BLaER1 (cell line): ENCODE results near the gene SLC5A12.
A peak's percentile ranks its signal among the peaks of the same experiment; 100 is the strongest.

Experiments
- H3K27ac ChIP-seq: shearing (Covaris generic); formaldehyde crosslinking; 2 replicates; pipeline ENCODE4 v1.8.1; 2022
- H3K27me3 ChIP-seq: shearing (Covaris generic); formaldehyde crosslinking; 2 replicates; pipeline ENCODE4 v1.8.1; 2022
- H3K36me3 ChIP-seq: shearing (Covaris generic); formaldehyde crosslinking; 2 replicates; pipeline ENCODE4 v1.8.1; 2022
- H3K4me1 ChIP-seq: shearing (Covaris generic); formaldehyde crosslinking; 2 replicates; pipeline ENCODE4 v1.8.1; 2022
- H3K4me2 ChIP-seq: shearing (Covaris generic); formaldehyde crosslinking; 2 replicates; pipeline ENCODE4 v1.8.1; 2022
- H3K4me3 ChIP-seq: shearing (Covaris generic); formaldehyde crosslinking; 2 replicates; pipeline ENCODE4 v1.8.1; 2022
- H3K9ac ChIP-seq: shearing (Covaris generic); formaldehyde crosslinking; 2 replicates; pipeline ENCODE4 v1.8.1; 2022
- H3K9me3 ChIP-seq: shearing (Covaris generic); formaldehyde crosslinking; 2 replicates; pipeline ENCODE4 v1.8.1; 2022
- H4K20me1 ChIP-seq: shearing (Covaris generic); formaldehyde crosslinking; 2 replicates; pipeline ENCODE4 v1.8.1; 2022
- Cebpa-rat ChIP-seq: shearing (Covaris generic); IDR thresholded peaks from 2 replicates; pipeline ENCODE4 v1.8.1; 2022

Gene SLC5A12

DNA sequence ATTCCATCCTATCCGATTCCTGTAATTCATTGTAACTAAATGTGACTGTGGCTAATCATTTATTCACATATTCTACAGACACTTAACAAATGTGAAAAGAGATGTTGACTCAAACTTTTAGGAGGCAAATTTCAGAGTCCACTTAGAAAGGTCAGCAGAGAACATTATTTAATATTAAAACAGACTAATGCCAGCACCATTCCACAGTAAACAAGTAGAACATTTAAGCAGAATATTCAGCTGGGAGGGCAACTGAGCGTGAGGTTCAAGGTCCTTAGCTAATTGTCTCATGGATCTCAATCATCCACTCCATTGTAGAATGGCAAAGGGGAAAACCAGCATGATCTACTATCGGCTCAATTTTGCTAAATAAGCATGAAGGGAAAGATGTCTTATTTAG lies 5.1 kb upstream of the SLC5A12 start:
- TF ChIP-seq Cebpa-rat: no peak
- H4K20me1 ChIP-seq: no peaks in the 10 kb centered on the region
- H3K9ac ChIP-seq: no peak overlapping the region
- no peak overlapping the region for H3K4me3 ChIP-seq
- H3K36me3 ChIP-seq: no peaks in the 10 kb centered on the region
- no peak overlapping the region for H3K4me2 ChIP-seq
- H3K4me1 ChIP-seq: no peaks in the 10 kb centered on the region
- no peak overlapping the region for H3K27ac ChIP-seq
- H3K9me3 ChIP-seq: no peaks in the 10 kb centered on the region
- H3K27me3 ChIP-seq: no peaks in the 10 kb centered on the region

DNA sequence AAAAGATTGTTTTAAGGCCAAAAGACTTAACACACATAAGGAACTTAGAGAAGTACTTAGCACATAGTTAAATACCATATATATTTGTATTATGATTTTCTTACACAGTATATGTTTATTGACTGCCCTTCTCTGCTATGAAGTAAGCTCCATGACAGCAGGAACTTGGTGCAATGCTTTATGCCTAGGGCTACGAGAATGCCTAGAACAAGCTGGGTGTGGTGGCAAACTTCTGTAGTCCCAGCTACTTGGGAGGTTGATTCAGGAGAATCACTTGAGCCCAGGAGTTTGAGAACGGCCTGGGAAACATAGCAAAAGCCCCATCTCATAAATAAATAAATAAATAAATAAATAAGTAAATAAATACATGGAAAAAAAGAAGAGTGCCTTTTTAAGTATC lies 1.9 kb downstream of the SLC5A12 start:
- Histone ChIP-seq H3K4me1 (no peaks in the 10 kb centered on the region), H3K27ac (no peak overlapping the region), H3K9me3 (no peaks in the 10 kb centered on the region), H3K9ac (no peak overlapping the region), H3K27me3 (no peaks in the 10 kb centered on the region), H3K4me2 (no peak overlapping the region), H4K20me1 (no peaks in the 10 kb centered on the region), H3K36me3 (no peaks in the 10 kb centered on the region), H3K4me3 (no peak overlapping the region)
- TF ChIP-seq Cebpa-rat: no peak

DNA sequence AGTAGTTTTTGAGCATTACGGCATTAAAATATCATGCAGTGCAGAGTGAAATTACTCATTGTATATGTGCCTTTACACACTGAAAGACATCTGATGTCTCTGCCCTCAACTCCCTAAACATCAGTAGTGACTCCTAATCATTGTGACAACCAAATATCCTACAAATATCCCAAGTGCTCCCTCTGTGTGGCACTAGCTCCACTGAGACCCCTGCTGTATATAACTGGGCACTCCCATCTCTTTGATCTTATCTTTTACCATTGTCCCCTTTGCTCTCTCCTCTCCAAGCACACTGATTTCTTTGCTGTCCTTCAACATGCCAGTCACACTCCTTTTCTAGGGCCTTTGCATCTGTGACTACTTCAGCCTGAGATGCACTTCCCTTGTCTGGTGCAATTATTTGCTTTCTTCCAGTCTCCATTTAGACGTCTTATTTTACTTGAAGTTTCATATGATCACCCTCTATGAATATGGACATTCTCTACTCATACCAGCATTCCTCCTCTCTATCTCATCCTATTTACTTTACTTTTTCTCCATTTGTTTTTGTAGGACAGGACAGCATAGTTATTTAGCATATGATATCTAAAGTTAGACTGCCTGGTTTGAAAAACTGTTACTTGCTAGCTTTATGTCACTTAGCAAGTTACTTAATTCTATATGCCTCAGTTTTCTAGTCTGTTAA lies 2.4 kb downstream of the SLC5A12 start:
- H3K4me2 ChIP-seq: no peak overlapping the region
- H3K36me3 ChIP-seq: no peaks in the 10 kb centered on the region
- H4K20me1 ChIP-seq: no peaks in the 10 kb centered on the region
- H3K27me3 ChIP-seq: no peaks in the 10 kb centered on the region
- H3K9ac ChIP-seq: no peak overlapping the region
- H3K4me3 ChIP-seq: no peak overlapping the region
- H3K9me3 ChIP-seq: no peaks in the 10 kb centered on the region
- TF ChIP-seq Cebpa-rat: no peak
- no peaks in the 10 kb centered on the region for H3K4me1 ChIP-seq
- H3K27ac ChIP-seq: no peak overlapping the region

DNA sequence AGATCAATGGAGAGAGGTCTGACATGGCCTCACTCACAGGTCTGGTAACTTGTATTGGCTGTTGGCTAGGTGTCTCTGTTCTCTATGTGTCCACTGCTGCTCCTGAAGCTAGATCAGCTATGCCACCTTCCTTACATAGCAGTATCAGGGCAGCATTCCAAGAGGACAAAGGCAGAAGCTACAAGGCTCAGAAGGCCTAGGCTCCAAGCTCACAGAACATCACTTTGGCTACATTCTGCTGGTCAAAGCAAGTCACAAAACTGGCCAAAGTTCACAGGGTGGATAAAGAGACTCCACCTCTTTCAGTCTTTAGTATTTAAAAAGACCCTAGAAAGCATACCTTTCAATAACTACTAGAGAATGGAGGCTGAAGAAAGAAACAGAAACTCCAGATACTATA lies 4.1 kb downstream of the SLC5A12 start:
- Histone ChIP-seq H3K9ac (no peak overlapping the region), H3K27ac (no peak overlapping the region), H4K20me1 (no peaks in the 10 kb centered on the region), H3K9me3 (no peaks in the 10 kb centered on the region), H3K4me3 (no peak overlapping the region), H3K27me3 (no peaks in the 10 kb centered on the region), H3K36me3 (no peaks in the 10 kb centered on the region), H3K4me1 (no peaks in the 10 kb centered on the region), H3K4me2 (no peak overlapping the region)
- no peak for TF ChIP-seq Cebpa-rat

GRCh38 chr11:26715133-26715532 lies 6.7 kb downstream of the SLC5A12 start:
- no peaks in the 10 kb centered on the region for H4K20me1 ChIP-seq
- no peak for TF ChIP-seq Cebpa-rat

GRCh38 chr11:26712497-26712896 lies 9.4 kb downstream of the SLC5A12 start:
- no peaks in the 10 kb centered on the region for H4K20me1 ChIP-seq
- H3K4me3 ChIP-seq: no peak overlapping the region
- H3K9me3 ChIP-seq: no peaks in the 10 kb centered on the region
- H3K9ac ChIP-seq: no peak overlapping the region
- H3K36me3 ChIP-seq: no peaks in the 10 kb centered on the region
- no peak overlapping the region for H3K27ac ChIP-seq
- peaks cover 22% of the 10 kb centered on the region for H3K4me1 ChIP-seq
- TF ChIP-seq Cebpa-rat: no peak
- no peaks in the 10 kb centered on the region for H3K27me3 ChIP-seq
- peak overlapping the region; percentile 14; the same call in 1 of the 2 replicates for H3K4me2 ChIP-seq

More at GRCh38 chr11:26715133-26715532, 6.7 kb downstream of the SLC5A12 start:
- Histone ChIP-seq H3K4me1 (peaks cover 6% of the 10 kb centered on the region; the same call in 1 of the 2 replicates), H3K27me3 (no peaks in the 10 kb centered on the region), H3K4me3 (no peak overlapping the region), H3K4me2 (no peak overlapping the region), H3K9me3 (no peaks in the 10 kb centered on the region), H3K27ac (no peak overlapping the region), H3K9ac (no peak overlapping the region), H3K36me3 (no peaks in the 10 kb centered on the region)

DNA sequence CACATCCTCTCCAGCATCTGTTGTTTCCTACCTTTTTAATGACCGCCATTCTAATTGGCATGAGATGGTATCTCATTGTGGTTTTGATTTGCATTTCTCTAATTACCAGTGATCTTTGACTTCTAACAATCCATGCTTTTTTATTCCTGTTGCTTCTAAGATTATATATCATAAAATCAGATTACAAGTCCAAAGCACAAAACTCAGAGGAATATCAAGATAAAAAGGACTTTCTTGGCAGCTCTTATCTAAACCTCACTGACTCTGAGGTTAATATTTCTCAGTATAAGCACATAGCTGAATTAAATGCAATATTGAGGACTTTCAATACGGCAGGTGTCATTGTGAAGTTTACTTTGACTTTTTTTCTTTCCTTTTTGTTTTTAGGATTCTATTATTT lies 11.4 kb downstream of the SLC5A12 start:
- no peak overlapping the region for H3K9ac ChIP-seq
- H3K36me3 ChIP-seq: no peaks in the 10 kb centered on the region

GRCh38 chr11:26708736-26709456 lies 13.0 kb downstream of the SLC5A12 start:
- Histone ChIP-seq H3K27ac (peak overlapping the region; percentile 40; the same call in 1 of the 2 replicates), H3K9me3 (no peaks in the 10 kb centered on the region), H3K9ac (no peak overlapping the region), H3K4me3 (no peak overlapping the region), H3K27me3 (no peaks in the 10 kb centered on the region), H3K4me1 (peaks cover 28% of the 10 kb centered on the region), H3K4me2 (peak overlapping the region; percentile 61), H3K36me3 (no peaks in the 10 kb centered on the region), H4K20me1 (no peaks in the 10 kb centered on the region)
- TF ChIP-seq Cebpa-rat: no peak

More for the DNA sequence above, 11.4 kb downstream of the SLC5A12 start:
- no peaks in the 10 kb centered on the region for H3K9me3 ChIP-seq
- H3K27ac ChIP-seq: no peak overlapping the region
- H3K4me3 ChIP-seq: no peak overlapping the region
- no peak overlapping the region for H3K4me2 ChIP-seq
- no peaks in the 10 kb centered on the region for H3K27me3 ChIP-seq
- H3K4me1 ChIP-seq: peaks cover 22% of the 10 kb centered on the region
- no peaks in the 10 kb centered on the region for H4K20me1 ChIP-seq
- TF ChIP-seq Cebpa-rat: no peak

GRCh38 chr11:26706181-26706580 lies 15.7 kb downstream of the SLC5A12 start:
- TF ChIP-seq Cebpa-rat: no peak
- Histone ChIP-seq H3K9me3 (no peaks in the 10 kb centered on the region), H3K4me3 (no peak overlapping the region), H3K27ac (no peak overlapping the region), H3K4me1 (peaks cover 23% of the 10 kb centered on the region), H3K27me3 (no peaks in the 10 kb centered on the region), H3K36me3 (no peaks in the 10 kb centered on the region), H4K20me1 (no peaks in the 10 kb centered on the region), H3K9ac (no peak overlapping the region), H3K4me2 (no peak overlapping the region)

DNA sequence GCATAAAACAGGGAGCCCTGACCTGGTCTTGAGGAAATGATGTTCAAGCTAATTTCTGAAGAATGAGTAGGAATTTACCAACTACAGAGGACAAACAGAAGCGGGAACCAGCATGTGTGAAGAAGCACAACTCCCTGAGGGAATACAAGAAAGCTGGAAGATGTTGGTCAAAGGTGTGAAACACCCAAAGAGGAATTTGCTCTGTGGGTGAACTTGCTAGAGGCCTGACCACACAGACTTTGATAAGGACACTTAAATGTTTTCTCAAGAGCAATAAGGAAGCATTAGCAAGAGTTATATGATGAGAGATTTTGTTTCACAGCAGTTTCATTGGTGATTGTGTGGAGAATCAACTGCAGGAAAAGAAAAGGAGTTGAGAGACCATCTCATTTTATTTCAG lies 17.6 kb downstream of the SLC5A12 start:
- H3K27ac ChIP-seq: no peak overlapping the region
- H3K36me3 ChIP-seq: no peaks in the 10 kb centered on the region
- peaks cover 20% of the 10 kb centered on the region for H3K4me1 ChIP-seq
- H4K20me1 ChIP-seq: no peaks in the 10 kb centered on the region
- H3K27me3 ChIP-seq: no peaks in the 10 kb centered on the region
- no peaks in the 10 kb centered on the region for H3K9me3 ChIP-seq
- H3K4me3 ChIP-seq: no peak overlapping the region
- TF ChIP-seq Cebpa-rat: no peak
- peak overlapping the region; percentile 5; the same call in 1 of the 2 replicates for H3K4me2 ChIP-seq
- H3K9ac ChIP-seq: no peak overlapping the region
